Measurements from ENCODE around the gene PDS5B.

DNA sequence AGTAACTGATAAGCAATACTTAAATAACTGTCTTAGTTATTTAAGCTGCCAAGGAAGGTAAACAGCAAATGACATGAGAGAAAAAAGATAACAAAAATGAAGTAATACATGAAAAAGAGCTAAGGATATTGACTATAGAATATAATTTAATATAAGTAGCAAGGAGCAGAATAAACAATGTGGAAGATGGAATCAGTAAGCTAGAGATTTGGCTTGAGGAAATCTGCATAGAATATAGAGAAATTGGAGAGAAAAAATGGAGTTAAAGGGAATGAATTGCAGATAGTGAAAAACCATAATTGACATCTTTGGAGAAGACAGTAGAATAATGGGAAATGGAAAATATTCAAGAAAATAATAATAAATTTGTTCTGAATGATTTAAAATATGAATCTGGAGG lies 127.1 kb downstream of the PDS5B start:
- TF ChIP-seq, protein P1, sequence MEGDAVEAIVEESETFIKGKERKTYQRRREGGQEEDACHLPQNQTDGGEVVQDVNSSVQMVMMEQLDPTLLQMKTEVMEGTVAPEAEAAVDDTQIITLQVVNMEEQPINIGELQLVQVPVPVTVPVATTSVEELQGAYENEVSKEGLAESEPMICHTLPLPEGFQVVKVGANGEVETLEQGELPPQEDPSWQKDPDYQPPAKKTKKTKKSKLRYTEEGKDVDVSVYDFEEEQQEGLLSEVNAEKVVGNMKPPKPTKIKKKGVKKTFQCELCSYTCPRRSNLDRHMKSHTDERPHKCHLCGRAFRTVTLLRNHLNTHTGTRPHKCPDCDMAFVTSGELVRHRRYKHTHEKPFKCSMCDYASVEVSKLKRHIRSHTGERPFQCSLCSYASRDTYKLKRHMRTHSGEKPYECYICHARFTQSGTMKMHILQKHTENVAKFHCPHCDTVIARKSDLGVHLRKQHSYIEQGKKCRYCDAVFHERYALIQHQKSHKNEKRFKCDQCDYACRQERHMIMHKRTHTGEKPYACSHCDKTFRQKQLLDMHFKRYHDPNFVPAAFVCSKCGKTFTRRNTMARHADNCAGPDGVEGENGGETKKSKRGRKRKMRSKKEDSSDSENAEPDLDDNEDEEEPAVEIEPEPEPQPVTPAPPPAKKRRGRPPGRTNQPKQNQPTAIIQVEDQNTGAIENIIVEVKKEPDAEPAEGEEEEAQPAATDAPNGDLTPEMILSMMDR (conservative IDR thresholded peaks at IDR 0.05): no peak
- no peak for TF ChIP-seq ZFX (IDR thresholded peaks at IDR 0.05)
